Common myeloid progenitor, CD34-positive (primary cell): Measurements from ENCODE around the gene SLC48A1.

ENCODE experiments used
- CTCF ChIA-PET: fragments of 350-600 bp; sonication (Branson Sonifier 250); formaldehyde crosslinking; loops from one replicate; lab custom pipeline; 2021; ENCODE audit warnings: antibody characterized with exemption; lab: Charles Lee
- POLR2A ChIA-PET: fragments of 350-600 bp; sonication (Branson Sonifier 250); formaldehyde crosslinking; loops from one replicate; lab custom pipeline; 2021; ENCODE audit warnings: antibody characterized with exemption; lab: Charles Lee
- DNase-seq, 3 donors: peaks; one replicate each; pipeline versions ENCODE4 v3.0.0 to v3.0.0-alpha.2; 2013
- H3K27ac ChIP-seq, 2 experiments: 1 replicate in 1 of 2; 2 replicates in 1 of 2; pipeline ENCODE4 v1.7.0; 2013; ENCODE audit warnings: inconsistent platforms in 2 of 2, low read length in 2 of 2, mild to moderate bottlenecking in 2 of 2, low read depth in 1 of 2, moderate library complexity in 1 of 2; ENCODE audit not compliant: severe bottlenecking in 2 of 2, insufficient read depth in 1 of 2, poor library complexity in 1 of 2
- H3K27me3 ChIP-seq, 5 experiments: replicated peaks in 2 of 5; 1 replicate in 3 of 5; 2 replicates in 2 of 5; pipeline versions ENCODE4 v1.6.1 to v1.7.0; 2013; ENCODE audit warnings: low read length in 4 of 5, mild to moderate bottlenecking in 2 of 5, moderate library complexity in 2 of 5, inconsistent platforms in 1 of 5; ENCODE audit not compliant: insufficient read depth in 5 of 5, control insufficient read depth in 4 of 5
- H3K36me3 ChIP-seq, 4 experiments: 1 replicate in 2 of 4; 2 replicates in 2 of 4; pipeline versions ENCODE4 v1.6.1 to v1.7.0; 2013; ENCODE audit warnings: low read length in 3 of 4, control low read depth in 1 of 4, mild to moderate bottlenecking in 1 of 4; ENCODE audit not compliant: control insufficient read depth in 4 of 4, insufficient read depth in 4 of 4
- H3K4me1 ChIP-seq, 4 experiments: 1 replicate in 3 of 4; 2 replicates in 1 of 4; pipeline versions ENCODE4 v1.6.1 to v1.7.1; 2013; ENCODE audit warnings: low read length in 3 of 4, mild to moderate bottlenecking in 3 of 4, control low read depth in 1 of 4, inconsistent platforms in 1 of 4, moderate library complexity in 1 of 4; ENCODE audit not compliant: control insufficient read depth in 4 of 4, insufficient read depth in 4 of 4; ENCODE audit errors: control extremely low read depth in 1 of 4
- H3K4me3 ChIP-seq, 7 experiments: 1 replicate in 4 of 7; 2 replicates in 3 of 7; pipeline versions ENCODE4 v1.5.1 to v1.7.0; 2013; ENCODE audit warnings: mild to moderate bottlenecking in 7 of 7, low read length in 6 of 7, moderate library complexity in 6 of 7, inconsistent platforms in 2 of 7, low read depth in 2 of 7, control low read depth in 1 of 7; ENCODE audit not compliant: insufficient read depth in 4 of 7, control insufficient read depth in 1 of 7; ENCODE audit errors: extremely low read depth in 1 of 7
- H3K9me3 ChIP-seq, 5 experiments: 1 replicate in 4 of 5; 2 replicates in 1 of 5; pipeline versions ENCODE4 v1.6.1 to v1.7.1; 2013; ENCODE audit warnings: low read length in 4 of 5, mild to moderate bottlenecking in 2 of 5, inconsistent platforms in 1 of 5, low read depth in 1 of 5, moderate library complexity in 1 of 5; ENCODE audit not compliant: control insufficient read depth in 4 of 5, insufficient read depth in 2 of 5; ENCODE audit errors: control extremely low read depth in 1 of 5
- WGBS: methylation state at CpG from one replicate; pipeline ENCODE4 v1.1.5; 2013; ENCODE audit not compliant: insufficient coverage; 5-methylcytosine and 5-hydroxymethylcytosine counted together

The SLC48A1 gene

GRCh38 chr12:47794679-47795078 is 21.6 kb downstream of the SLC48A1 start:
- peak overlapping the region in 1 of 2 experiments; percentile 34 for H3K27ac ChIP-seq
- H3K9me3 ChIP-seq: no peaks in the 10 kb centered on the region
- ChIA-PET CTCF (interaction anchor here (0.6 to 49.5 kb wide), 8 partner anchors 12 to 79 kb away, joined by 3 to 1391 read pairs (median 4); no protein-coding TSS in a partner anchor), POLR2A (no interaction called here)
- 92% methylated on average over 2 of the region's 9 CpGs for WGBS
- no peak overlapping the region for H3K4me3 ChIP-seq
- H3K27me3 ChIP-seq: no peaks in the 10 kb centered on the region
- H3K36me3 ChIP-seq: peaks cover 7 to 92% (median 72%) of the 10 kb centered on the region in 4 experiments
- DNase-seq: no peak
- H3K4me1 ChIP-seq: peaks cover 0 to 22% (median 15%) of the 10 kb centered on the region in 4 experiments

- POLR2A ChIA-PET: no interaction called here
- peaks cover 0 to 28% (median 21%) of the 10 kb centered on the region in 4 experiments for H3K4me1 ChIP-seq
These were observed 22.2 kb downstream of the SLC48A1 start for GRCh38 chr12:47795121-47795813.

GRCh38 chr12:47795814-47796411 is 22.9 kb downstream of the SLC48A1 start:
- Histone ChIP-seq H3K9me3 (no peaks in the 10 kb centered on the region), H3K27me3 (no peaks in the 10 kb centered on the region), H3K4me1 (peaks cover 4 to 35% (median 26%) of the 10 kb centered on the region in 4 experiments), H3K27ac (no peak overlapping the region), H3K36me3 (peaks cover 7 to 80% (median 63%) of the 10 kb centered on the region in 4 experiments), H3K4me3 (no peak overlapping the region)
- over 99% methylated on average over 15 of the region's 22 CpGs for WGBS
- no peak for DNase-seq
- ChIA-PET CTCF (interaction anchor here (0.7 to 49.5 kb wide), 5 partner anchors 12 to 43 kb away, joined by 3 to 1391 read pairs (median 5); no protein-coding TSS in a partner anchor), POLR2A (no interaction called here)

More at GRCh38 chr12:47795121-47795813, 22.2 kb downstream of the SLC48A1 start:
- no peak overlapping the region for H3K4me3 ChIP-seq
- DNase-seq: no peak
- 97% methylated on average over 19 of the region's 21 CpGs for WGBS
- CTCF ChIA-PET: interaction anchor here (1.1 to 49.5 kb wide), 5 partner anchors 13 to 44 kb away, joined by 3 to 1391 read pairs (median 9); no protein-coding TSS in a partner anchor
- H3K9me3 ChIP-seq: no peaks in the 10 kb centered on the region
- peaks cover 7 to 87% (median 69%) of the 10 kb centered on the region in 4 experiments for H3K36me3 ChIP-seq
- H3K27me3 ChIP-seq: no peaks in the 10 kb centered on the region
- H3K27ac ChIP-seq: peak overlapping the region in 1 of 2 experiments; percentile 34

GRCh38 chr12:47797441-47797840 is 24.4 kb downstream of the SLC48A1 start:
- no peaks in the 10 kb centered on the region for H3K27me3 ChIP-seq
- no peak overlapping the region for H3K4me3 ChIP-seq
- H3K27ac ChIP-seq: no peak overlapping the region
- no peaks in the 10 kb centered on the region for H3K9me3 ChIP-seq
- CTCF ChIA-PET: interaction anchor here (0.6 to 49.5 kb wide), 16 partner anchors 8 to 150 kb away, joined by 3 to 1391 read pairs (median 4); partner anchors contain the start of gene HDAC7
- H3K4me1 ChIP-seq: peaks cover 10 to 50% (median 40%) of the 10 kb centered on the region in 4 experiments
- H3K36me3 ChIP-seq: peaks cover 5 to 66% (median 49%) of the 10 kb centered on the region in 4 experiments
- peak in 2 of 3 donors; percentile 48 to 59 for DNase-seq
- WGBS: 93% methylated on average over 10 of the region's 10 CpGs
- POLR2A ChIA-PET: interaction anchor here (0.5 to 1.3 kb wide), 3 partner anchors 15 to 40 kb away, joined by 3 read pairs; no protein-coding TSS in a partner anchor

- DNase-seq: no peak
- WGBS: 96% methylated on average over 12 of the region's 17 CpGs
- Histone ChIP-seq H3K27me3 (no peaks in the 10 kb centered on the region), H3K36me3 (peaks cover 4 to 56% (median 41%) of the 10 kb centered on the region in 4 experiments), H3K4me1 (peaks cover 14 to 60% (median 50%) of the 10 kb centered on the region in 4 experiments), H3K9me3 (no peaks in the 10 kb centered on the region), H3K4me3 (no peak overlapping the region), H3K27ac (no peak overlapping the region)
- CTCF ChIA-PET: interaction anchor here (0.6 to 49.5 kb wide), 11 partner anchors 9 to 85 kb away, joined by 3 to 1391 read pairs (median 5); partner anchors contain the start of gene HDAC7
- POLR2A ChIA-PET: interaction anchor here (1.3 kb wide), 1 partner anchor 14 kb away, joined by 3 read pairs; no protein-coding TSS in a partner anchor
These were observed 25.4 kb downstream of the SLC48A1 start for GRCh38 chr12:47798382-47798948.

GRCh38 chr12:47799357-47799955 is 26.4 kb downstream of the SLC48A1 start:
- POLR2A ChIA-PET: interaction anchor here (0.9 to 1.2 kb wide), 2 partner anchors 9 to 19 kb away, joined by 4 to 6 read pairs; no protein-coding TSS in a partner anchor
- Histone ChIP-seq H3K4me3 (no peak overlapping the region), H3K36me3 (peaks cover 2 to 49% (median 31%) of the 10 kb centered on the region in 4 experiments), H3K9me3 (no peaks in the 10 kb centered on the region), H3K27me3 (no peaks in the 10 kb centered on the region), H3K4me1 (peaks cover 14 to 70% (median 60%) of the 10 kb centered on the region in 4 experiments), H3K27ac (peak overlapping the region in 1 of 2 experiments; percentile 55)
- CTCF ChIA-PET: interaction anchor here (1.3 to 49.5 kb wide), 8 partner anchors 9 to 56 kb away, joined by 3 to 1391 read pairs (median 24); partner anchors contain the start of gene HDAC7
- 92% methylated on average over 4 of the region's 7 CpGs for WGBS
- DNase-seq: no peak
